GM18520 (cell line): ENCODE results near the gene CDRT15L2.
"Not testable (repeated sequence)": the region's sequence is repeated elsewhere in the genome, so short reads cannot be mapped to it uniquely, and the experiment has no call there.

ENCODE experiments used
- ATAC-seq: cut with Tn5 transposase; IDR thresholded peaks from one replicate; pipeline ENCODE4 v1.9.1; 2021; ENCODE audit not compliant: unreplicated experiment

CDRT15L2 gene

DNA sequence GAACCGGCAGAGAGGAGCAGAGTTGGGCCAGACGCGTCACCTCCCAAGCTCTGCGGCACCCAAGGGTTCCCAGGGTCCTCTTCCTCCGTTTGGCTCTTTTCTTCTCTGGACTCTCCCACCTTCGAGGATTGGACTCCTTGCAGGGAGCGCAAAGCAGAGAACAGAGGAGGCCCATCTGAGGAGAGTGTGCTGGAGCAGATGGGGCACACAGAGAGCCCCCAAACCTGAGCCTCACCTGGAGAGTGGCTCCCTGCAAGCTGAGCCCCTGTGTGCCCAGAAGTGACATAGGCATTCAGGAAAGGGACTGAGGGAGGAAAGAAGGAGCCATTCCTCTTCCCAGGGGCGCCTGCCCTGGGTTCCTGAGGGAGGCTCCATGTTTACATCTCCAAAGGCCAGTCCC is 6.3 kb upstream of the CDRT15L2 start:
- ATAC-seq = not testable (repeated sequence)

DNA sequence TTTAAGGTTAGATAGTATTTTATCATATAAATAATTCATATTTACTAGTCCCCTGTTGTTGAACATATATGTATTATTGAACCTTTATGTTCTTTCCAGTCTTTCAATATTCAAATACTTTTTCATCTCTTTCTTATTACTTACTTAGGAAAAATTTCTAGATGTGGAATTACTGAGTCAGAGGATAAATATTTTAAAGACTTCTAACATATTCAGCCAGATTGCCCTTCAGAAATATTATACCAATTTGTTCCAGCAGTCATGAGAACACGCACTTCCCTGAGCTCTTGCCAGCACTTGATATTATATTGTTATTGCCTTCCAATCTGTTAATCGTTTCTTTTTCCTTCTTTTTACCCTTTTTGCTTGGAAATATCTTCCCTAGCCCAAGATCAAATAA is 4.5 kb upstream of the CDRT15L2 start:
- not testable (repeated sequence) for ATAC-seq

DNA sequence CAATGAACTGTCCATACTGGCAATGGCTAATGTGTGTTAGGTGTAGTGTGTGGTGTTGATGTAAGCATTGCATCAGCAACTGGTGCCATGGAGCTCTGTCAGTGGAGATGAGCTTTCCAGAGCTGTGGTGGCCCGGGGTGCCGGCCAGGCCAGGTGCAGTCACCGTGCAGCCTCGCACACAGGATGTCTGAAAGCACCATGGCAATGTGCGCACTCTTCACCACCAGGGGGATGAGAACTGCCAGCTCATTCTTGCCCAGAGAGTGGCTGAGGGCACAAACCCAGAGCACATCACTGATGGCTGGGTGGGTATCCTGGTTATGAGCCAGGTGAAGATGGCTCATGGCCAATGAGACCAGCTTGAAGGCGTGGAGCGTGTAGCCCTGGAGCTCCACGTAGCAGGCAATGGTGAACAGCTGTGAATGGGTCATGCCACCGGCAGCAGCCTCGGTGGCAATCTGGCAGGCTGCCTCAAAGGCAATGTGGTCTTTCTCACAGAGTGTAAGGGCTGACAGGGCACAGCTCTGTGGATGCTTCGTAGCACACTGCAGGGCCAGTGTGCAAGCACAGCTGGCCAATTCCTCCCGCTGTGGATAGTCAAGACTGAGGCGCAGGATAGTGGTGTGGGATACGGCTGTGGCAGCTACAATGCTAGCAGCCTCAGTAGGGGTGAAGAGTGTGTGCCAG is 4.5 kb downstream of the CDRT15L2 start:
- not testable (repeated sequence) for ATAC-seq

DNA sequence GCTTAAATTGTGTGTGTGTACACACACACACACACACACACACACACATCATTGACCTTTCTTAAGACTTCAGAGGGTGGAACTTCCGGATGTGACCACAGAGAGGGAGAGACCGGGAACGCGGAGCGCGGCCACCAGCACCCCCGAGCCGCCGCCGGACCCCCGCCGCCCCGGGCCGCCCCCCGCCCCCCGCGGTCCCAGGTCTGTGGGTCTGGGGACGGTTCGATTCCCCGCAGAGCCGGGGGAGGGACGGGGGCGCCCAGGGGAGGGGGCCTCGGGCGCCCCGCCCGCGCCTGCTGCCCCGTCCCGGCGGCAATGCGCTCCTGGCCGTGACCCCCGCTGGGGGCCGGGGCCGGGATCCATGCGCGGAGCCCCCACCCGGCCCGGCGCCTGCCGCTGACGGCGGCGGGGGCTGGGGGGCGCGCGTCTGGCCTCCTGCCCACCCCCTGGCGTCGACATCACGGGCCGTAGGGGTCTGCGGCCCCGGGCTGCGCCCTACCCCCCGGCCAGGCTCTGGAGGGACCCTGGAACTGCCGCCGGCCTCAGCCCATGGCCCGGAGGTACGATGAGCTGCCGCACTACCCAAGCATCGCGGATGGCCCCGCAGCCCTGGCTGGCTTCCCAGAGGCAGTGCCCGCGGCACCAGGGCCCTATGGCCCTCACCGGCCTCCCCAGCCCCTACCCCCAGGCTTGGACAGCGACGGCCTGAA is 9.4 kb downstream of the CDRT15L2 start:
- ATAC-seq = not testable (repeated sequence)

DNA sequence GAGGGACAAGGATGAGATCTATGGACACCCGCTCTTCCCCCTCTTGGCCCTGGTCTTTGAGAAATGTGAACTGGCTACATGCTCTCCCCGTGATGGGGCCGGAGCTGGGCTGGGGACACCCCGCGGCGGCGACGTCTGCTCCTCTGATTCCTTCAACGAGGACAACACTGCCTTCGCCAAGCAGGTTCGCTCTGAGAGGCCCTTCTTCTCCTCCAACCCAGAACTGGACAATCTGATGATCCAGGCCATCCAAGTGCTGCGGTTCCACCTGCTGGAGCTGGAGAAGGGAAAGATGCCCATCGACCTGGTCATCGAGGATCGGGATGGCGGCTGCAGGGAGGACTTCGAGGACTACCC is 9.9 kb downstream of the CDRT15L2 start:
- ATAC-seq = not testable (repeated sequence)

DNA sequence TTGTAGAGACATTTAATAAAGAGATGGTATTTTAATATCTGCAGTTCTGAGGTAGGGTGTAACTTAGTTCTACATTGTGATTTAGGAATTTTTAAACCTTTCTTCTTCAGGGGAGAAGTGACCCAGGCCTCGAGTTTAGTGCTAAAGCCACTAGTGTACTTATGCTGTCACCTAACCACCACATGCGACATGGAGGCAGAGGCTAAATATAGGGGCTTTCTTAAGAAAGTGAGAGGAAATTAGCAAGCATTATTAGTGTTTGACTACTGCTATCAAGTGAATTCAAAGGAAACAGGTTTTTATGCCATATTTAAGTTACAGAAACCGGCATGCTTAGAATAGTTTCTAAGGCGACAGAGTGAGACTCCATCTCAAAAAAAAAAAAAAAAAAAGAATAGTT is 11.5 kb downstream of the CDRT15L2 start:
- not testable (repeated sequence) for ATAC-seq

DNA sequence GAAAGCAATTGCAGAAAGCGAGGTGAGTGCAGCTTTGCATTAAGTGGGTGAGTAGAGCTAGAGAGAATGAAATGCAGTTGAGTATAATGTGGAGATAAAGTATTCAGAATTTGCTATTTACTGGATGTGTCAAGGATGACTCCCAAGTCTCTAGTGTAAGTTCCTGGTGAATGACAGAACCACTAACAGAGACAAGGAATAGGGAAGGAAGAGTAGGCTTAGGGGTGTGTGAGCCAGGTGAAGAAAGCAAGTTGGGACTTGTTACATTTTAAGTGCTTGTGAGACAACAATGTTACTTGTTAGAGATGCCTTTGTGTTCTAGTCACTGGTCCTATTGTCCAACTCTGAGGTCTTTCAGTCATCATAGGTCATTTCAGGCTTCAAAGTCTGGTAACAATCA is 26.0 kb downstream of the CDRT15L2 start:
- ATAC-seq = not testable (repeated sequence)

DNA sequence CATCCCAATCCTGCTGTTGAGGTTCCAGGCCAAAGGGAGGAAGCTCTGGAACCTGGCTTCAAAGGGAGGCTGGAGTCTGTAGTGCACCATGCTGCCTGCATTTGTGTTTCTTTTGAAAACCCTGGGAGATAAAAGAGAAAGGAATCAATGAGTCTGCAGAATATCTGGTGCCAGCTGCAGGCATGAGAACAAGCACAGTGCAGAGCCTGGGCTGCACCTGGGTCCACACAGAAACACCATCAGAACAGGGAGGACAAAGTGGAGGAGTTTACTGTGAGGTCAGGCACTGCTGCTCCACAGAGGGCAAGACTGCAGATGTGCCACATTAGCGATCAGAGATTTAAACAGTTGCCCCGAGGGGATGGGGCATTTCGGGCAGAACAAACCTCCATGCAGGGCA is 30.0 kb downstream of the CDRT15L2 start:
- ATAC-seq = not testable (repeated sequence)

DNA sequence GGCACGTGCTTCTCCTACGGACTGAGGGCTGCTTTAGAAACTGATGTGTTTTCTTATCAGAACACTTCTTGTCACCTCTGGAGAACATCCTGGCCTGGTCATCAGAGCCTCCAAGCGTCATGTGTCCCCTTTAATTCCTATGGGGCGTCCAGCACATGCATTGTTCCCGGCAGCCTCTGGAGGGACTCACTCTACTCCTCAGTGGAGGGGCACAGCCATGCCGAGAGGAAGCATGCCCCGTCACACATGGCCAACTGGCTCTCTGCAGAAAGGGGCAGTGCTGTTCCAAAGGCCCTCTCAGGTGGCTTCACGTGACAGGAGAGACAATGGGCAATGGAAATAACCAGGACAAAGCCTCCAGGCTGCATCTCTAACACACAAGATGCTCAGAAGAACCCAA is 31.8 kb downstream of the CDRT15L2 start:
- no peak for ATAC-seq

DNA sequence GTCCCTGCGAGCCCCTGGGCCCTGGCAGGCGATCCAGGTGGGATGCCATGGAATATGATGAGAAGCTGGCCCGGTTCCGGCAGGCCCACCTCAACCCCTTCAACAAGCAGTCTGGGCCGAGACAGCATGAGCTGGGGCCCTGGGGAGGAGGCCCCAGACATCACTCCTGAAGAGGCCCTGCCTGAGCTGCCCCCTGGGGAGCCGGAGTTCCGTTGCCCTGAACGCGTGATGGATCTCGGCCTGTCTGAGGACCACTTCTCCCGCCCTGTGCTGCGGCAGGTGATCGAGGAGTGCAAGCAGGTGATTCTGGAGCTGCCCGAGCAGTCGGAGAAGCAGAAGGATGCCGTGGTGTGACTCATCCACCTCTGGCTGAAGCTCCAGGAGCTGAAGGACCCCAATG is 33.1 kb downstream of the CDRT15L2 start:
- no peak for ATAC-seq

DNA sequence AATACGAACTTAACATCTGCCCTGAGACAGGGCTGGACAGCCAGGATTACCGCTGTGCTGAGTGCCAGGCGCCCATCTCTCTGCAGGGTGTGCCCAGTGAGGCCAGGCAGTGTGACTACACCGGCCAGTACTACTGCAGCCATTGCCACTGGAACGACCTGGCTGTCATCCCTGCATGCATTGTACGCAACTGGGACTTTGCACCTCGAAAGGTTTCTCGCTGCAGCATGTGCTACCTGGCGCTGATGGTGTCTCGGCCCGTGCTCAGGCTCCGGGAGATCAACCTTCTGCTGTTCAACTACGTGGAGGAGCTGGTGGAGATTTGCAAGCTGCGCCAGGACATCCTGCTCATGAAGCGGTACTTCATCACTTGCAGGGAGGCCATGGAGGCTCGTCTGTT is 33.7 kb downstream of the CDRT15L2 start:
- ATAC-seq = no peak

DNA sequence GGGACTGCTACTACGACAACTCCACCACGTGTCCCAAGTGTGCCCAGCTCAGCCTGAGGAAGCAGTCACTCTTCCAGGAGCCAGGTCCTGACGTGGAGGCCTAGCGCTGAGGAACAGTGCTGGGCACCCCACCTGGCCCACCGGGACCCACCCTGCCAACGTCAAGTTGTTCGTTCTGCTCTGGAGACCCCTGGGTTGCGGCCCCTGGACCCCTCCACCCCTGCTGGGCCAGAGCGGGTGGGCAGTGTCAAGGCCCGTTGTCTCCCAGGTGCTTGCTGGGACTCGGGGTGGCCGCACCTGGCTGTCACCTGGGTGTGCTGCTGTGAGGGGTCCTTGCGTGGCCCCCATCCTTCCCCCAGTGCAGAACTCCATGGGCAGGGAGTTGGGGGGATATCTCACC is 34.4 kb downstream of the CDRT15L2 start:
- no peak for ATAC-seq

DNA sequence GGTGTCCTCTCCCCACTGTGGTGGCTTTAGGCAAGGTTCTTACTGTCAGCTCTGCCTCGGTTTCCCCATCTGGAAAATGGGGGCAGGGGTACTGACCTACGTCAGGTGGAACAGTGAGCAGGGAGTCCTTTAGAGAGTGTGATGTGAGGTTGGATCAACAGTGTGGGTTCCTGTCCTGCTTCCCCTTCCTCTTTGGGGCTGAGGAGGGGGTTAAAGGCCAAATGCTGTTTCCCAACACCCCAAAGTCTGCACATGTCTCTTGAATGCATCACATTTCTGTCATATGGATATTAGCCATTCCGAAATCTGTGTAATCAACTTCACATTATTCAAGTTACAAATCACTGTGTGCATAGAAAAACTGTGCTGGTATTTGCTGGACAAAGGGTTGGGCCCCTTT is 35.9 kb downstream of the CDRT15L2 start:
- not testable (repeated sequence) for ATAC-seq
